Caki2 (cell line): ENCODE results near the gene LAD1. TPM values are rescaled to one million over a fixed set of nuclear protein-coding genes. Genes with fewer than 3 reads are reported as not detected.

Source experiments
- DNase-seq: peaks from one replicate; pipeline ENCODE4 v3.0.0-alpha.2; 2015; ENCODE audit warnings: low read depth
- in situ Hi-C: cut with HindIII; loops from 2 replicates; pipeline ENCODE4 v1.10.0; 2016; ENCODE audit warnings: low sequenced_read_pairs, low pct_unique_long_range_greater_than_20kb, mixed read lengths
- total RNA-seq: library from RNA; depleted of rRNA; stranded (reverse); fragments of >200 nt; shearing (Covaris generic); gene quantifications from 2 replicates; pipeline ENCODE4 v1.2.3, GENCODE V29; 2014; ENCODE audit warnings: low replicate concordance; rRNA removed

The LAD1 gene
- total RNA-seq, 1 experiment from 2014 or later: not detected

GRCh38 chr1:201344206-201345080 lies 54.7 kb downstream of the LAD1 start:
- DNase-seq: no peak
- in situ Hi-C loops: no loop called here

- no peak for DNase-seq
- in situ Hi-C loops: no loop called here
These were observed 57.7 kb downstream of the LAD1 start for GRCh38 chr1:201341377-201341776.

GRCh38 chr1:201336711-201337450 lies 62.2 kb downstream of the LAD1 start:
- no peak for DNase-seq
- in situ Hi-C loops: no loop called here

- in situ Hi-C loops: no loop called here
- DNase-seq: no peak
These were observed 63.2 kb downstream of the LAD1 start for GRCh38 chr1:201335901-201336300.

- in situ Hi-C loops: no loop called here
- DNase-seq: no peak
These were observed 63.8 kb downstream of the LAD1 start for GRCh38 chr1:201335174-201335870.

GRCh38 chr1:201334325-201335173 lies 64.6 kb downstream of the LAD1 start:
- in situ Hi-C loops: no loop called here
- DNase-seq: no peak

- in situ Hi-C loops: no loop called here
- no peak for DNase-seq
These were observed 66.3 kb downstream of the LAD1 start for GRCh38 chr1:201332616-201333335.

- DNase-seq: no peak
- in situ Hi-C loops: no loop called here
These were observed 67.1 kb downstream of the LAD1 start for GRCh38 chr1:201332021-201332420.

GRCh38 chr1:201331166-201331565 lies 68.0 kb downstream of the LAD1 start:
- DNase-seq: no peak
- in situ Hi-C loops: no loop called here

Other genes starting within 250 kb of the LAD1 start
- 388 and 475 TPM in 2 replicates for gene TMEM9, start 244.8 kb downstream of the LAD1 start, total RNA-seq
- gene IGFN1, start 208.5 kb downstream of the LAD1 start, total RNA-seq: 65.4 and 75.0 TPM in 2 replicates
- gene PKP1, start 115.8 kb downstream of the LAD1 start, total RNA-seq: not detected in 2 replicates
- gene TNNT2, start 21.6 kb downstream of the LAD1 start, total RNA-seq: not detected in 2 replicates
- not detected in 2 replicates for gene TNNI1, start 22.4 kb upstream of the LAD1 start, total RNA-seq
- 162 and 199 TPM in 2 replicates for gene PHLDA3, start 69.9 kb upstream of the LAD1 start, total RNA-seq
- 235 and 239 TPM in 2 replicates for gene CSRP1, start 107.8 kb upstream of the LAD1 start, total RNA-seq
- gene NAV1, start 139.8 kb upstream of the LAD1 start, total RNA-seq: 18.0 and 21.7 TPM in 2 replicates